Fibroblast of the aortic adventitia (primary cell): ENCODE measurements around the gene FAM83G. TPM values are rescaled to one million over a fixed set of nuclear protein-coding genes. Genes with fewer than 3 reads are reported as not detected.

Experiments used
- DNase-seq: peaks from one replicate; pipeline ENCODE4 v3.0.0-alpha.2; 2010; ENCODE audit warnings: low read depth
- H3K4me3 ChIP-seq: 2 replicates; pipeline ENCODE4 v1.5.1; 2011; ENCODE audit warnings: low read depth, mild to moderate bottlenecking, control low read depth, low read length, moderate library complexity
- total RNA-seq: library from RNA; depleted of rRNA; stranded (reverse); fragments of >200 nt; gene quantifications from 2 replicates; pipeline ENCODE4 v1.2.3, GENCODE V29; 2012; ENCODE audit warnings: low replicate concordance
- TF ChIP-seq, protein P1 (sequence below): IDR thresholded peaks from 2 replicates; pipeline ENCODE4 v1.5.1; 2011; ENCODE audit warnings: mild to moderate bottlenecking, low read length, control low read depth, inconsistent platforms; ENCODE audit not compliant: insufficient read depth

The FAM83G gene
- total RNA-seq, 1 donor, result 9.5 TPM

DNA sequence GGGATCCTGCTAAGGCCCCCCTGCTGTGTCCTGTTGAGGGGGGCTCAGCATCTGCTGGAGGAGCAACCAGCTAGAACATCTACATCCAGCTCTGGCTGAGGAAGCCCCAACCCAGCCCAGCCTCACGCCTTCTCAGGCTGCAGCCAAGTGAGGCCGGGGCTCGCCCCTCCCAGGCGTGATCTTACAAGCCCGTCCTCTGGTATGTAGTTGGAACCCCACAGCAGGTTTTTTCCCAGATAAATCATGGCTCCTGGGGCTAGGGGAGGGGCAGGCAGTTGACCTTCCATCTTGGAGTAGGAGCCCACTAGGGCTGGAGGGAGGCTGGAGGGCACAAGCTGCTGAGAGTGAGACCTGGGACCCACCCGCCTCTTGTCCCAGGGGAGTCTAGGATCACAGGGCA, 4.7 kb downstream of the FAM83G start:
- TF ChIP-seq, protein P1, sequence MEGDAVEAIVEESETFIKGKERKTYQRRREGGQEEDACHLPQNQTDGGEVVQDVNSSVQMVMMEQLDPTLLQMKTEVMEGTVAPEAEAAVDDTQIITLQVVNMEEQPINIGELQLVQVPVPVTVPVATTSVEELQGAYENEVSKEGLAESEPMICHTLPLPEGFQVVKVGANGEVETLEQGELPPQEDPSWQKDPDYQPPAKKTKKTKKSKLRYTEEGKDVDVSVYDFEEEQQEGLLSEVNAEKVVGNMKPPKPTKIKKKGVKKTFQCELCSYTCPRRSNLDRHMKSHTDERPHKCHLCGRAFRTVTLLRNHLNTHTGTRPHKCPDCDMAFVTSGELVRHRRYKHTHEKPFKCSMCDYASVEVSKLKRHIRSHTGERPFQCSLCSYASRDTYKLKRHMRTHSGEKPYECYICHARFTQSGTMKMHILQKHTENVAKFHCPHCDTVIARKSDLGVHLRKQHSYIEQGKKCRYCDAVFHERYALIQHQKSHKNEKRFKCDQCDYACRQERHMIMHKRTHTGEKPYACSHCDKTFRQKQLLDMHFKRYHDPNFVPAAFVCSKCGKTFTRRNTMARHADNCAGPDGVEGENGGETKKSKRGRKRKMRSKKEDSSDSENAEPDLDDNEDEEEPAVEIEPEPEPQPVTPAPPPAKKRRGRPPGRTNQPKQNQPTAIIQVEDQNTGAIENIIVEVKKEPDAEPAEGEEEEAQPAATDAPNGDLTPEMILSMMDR, result no peak
- H3K4me3 ChIP-seq, result no peak overlapping the region
- no peak for DNase-seq

DNA sequence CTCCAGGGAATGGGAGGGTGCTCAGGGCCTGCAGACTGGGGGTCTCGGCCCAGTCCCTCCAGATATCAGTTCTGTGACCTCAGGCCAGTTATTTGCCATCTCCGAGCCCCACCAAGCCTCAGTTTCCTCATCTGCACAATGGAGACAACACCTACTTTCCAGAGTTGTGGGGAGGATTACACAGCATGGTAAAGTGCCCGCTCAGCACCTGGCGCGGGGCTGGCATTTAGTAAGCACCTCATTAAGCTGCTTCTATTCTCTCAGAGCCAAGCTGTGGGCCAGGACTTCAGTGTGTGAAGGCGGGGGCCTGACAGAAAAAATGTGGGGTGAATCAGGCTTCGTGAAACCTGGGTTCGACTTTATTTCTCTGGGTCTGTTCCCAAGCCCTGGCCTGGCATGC, 5.2 kb downstream of the FAM83G start:
- no peak for DNase-seq
- no peak overlapping the region for H3K4me3 ChIP-seq
- TF ChIP-seq, protein P1, result no peak

DNA sequence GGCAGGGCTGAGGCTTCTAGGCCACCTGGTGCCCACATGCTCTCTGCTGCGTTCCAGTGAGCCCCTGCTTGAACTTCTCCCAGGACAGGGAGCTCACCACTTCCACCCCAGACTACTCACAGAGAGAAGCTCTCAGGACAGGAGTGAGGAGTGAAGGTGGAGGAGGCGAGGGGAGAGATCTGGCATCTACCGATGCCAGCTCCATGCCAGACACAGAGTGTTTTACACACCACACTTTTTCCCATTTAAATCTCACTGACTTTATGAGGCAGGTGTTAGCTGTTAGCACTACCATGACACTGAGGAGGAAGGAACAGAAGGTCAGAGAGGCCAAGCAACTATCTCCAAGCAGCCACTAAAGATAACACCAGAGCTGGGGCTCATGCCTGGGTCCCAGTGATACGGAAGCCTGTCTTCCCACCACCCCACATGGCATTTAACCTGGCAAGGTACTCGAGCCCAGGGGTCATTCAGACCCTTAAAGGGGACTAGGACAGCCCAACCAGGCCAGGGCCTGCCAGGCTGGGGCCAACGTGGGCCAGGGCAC, 6.8 kb downstream of the FAM83G start:
- TF ChIP-seq, protein P1, result no peak
- H3K4me3 ChIP-seq, result no peak overlapping the region
- DNase-seq, result no peak

DNA sequence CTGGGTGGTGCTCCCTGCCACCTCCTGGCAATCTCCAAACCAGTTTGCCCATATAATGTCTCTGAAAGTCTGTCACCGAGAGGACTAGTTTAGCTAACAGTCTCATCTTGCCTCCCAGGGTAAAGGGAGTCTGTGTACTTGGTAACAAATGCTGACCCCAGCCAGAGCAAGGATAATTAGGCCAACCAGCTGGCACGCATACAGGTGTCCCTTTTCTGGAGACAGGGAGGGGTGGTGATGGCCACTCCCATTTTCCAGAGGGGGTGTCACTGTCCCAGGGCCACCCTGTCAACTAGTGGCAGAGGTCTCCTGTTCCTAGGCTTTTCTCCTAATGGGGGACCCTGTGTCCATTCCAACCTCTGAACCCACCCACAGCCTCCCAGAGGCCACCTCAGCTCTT, 8.1 kb downstream of the FAM83G start:
- no peak overlapping the region for H3K4me3 ChIP-seq
- TF ChIP-seq, protein P1, result no peak
- DNase-seq, result no peak

DNA sequence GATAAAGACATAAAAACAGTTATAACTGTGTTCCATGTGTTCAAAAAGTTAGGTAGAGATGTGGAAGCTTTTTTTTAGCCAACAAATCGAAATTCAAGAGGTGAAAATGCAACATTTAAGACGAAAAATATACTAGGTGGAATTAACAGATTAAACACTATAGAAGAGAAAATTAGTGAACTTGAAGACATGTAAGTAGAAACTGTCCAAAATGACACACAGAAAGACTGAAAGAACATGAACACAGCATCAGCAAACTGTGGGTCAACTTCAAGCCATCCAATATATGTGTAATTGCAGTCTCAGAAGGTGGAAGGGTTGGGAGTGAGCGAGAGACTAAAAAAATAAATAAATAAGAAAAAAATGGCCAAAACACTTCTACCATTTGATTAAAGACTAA, 9.3 kb downstream of the FAM83G start:
- no peak for DNase-seq
- H3K4me3 ChIP-seq, result no peak overlapping the region
- TF ChIP-seq, protein P1, result no peak

DNA sequence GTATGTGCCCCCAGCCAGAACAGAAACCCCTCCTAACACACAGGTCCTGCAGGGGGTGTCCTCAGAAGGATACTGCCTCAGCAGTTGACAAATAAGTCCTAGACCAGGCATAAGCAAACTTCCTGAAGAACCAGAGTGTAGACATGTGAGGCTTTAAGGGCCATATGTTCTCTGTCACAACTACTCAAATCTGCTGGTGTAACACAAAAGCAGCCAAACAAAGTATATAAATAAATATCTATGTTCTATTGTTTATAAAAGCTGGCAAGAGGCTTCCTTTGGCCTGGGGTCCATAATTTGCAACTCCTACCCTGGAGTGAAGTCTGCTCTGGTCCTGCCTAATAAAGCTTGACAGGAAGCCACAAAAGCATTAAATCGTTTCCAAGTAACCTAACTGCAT, 9.9 kb downstream of the FAM83G start:
- H3K4me3 ChIP-seq, result no peak overlapping the region
- no peak for DNase-seq
- TF ChIP-seq, protein P1, result no peak

DNA sequence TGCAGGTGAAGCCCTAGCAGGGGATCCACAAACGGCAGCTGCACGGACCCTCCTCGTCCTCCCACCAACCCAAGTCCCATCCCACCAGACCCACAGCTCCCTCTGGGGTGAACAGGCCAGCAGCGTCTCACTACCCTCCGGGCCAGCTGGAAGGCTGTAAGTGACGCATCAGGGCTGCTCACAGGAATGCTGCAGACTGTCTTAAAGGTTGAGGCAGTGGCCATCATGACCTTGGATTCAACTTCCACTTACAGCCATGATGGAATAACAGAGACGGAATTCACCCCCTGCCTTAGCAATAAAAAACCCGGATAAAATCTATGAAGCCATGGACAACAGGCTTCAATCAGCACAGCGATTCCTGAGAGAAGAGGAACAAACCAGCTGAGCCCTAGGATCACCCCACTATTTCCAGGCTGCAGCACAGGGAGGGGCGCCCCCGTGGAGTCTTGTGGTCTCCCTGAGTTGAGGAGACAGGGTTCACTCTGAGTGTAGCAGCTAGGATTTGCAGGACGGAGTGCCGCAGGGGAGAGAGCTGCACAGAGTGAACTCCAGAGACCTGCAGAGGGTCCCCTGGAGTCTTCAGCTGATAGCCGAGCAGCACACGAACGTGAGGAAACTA, 10.5 kb downstream of the FAM83G start:
- H3K4me3 ChIP-seq, result no peak overlapping the region
- no peak for DNase-seq
- TF ChIP-seq, protein P1, result no peak
